ENCODE data around the gene RASGRP3. TPM values are rescaled to one million over a fixed set of nuclear protein-coding genes. Genes with fewer than 3 reads are reported as not detected.
A peak's percentile ranks its signal among the peaks of the same experiment; 100 is the strongest.

The RASGRP3 gene
- total and polyA plus RNA-seq, 2 donors (not counting 3 experiments of a cell fraction or from before 2014, with no cell fraction given), result 16.0 to 39.6 TPM

GRCh38 chr2:33555681-33556080 lies 79.2 kb downstream of the RASGRP3 start:
- peaks cover 26% of the 10 kb centered on the region for H3K4me1 ChIP-seq (ENCODE audit: control insufficient read depth, extremely low read depth, insufficient read depth, low read length)
- intact Hi-C loops (cut with micrococcal nuclease), result loop anchor here (1.0 to 2.0 kb wide), 2 partner anchors 59 to 79 kb away; partner anchors contain the start of gene RASGRP3
- FAIRE-seq (peak; percentile 12), DNase-seq (ENCODE audit: low read depth, low spot score) (no peak)
- H3K27me3 ChIP-seq (ENCODE audit: control insufficient read depth in 2 of 2, insufficient read depth in 2 of 2, low read length in 2 of 2), result no peaks in the 10 kb centered on the region
- H3K79me2 ChIP-seq (ENCODE audit: control insufficient read depth, insufficient read depth, low read length), result no peaks in the 10 kb centered on the region
- no peaks in the 10 kb centered on the region for H3K9me3 ChIP-seq (replicated peaks; ENCODE audit: control insufficient read depth, insufficient read depth, low read length)
- H3K36me3 ChIP-seq (ENCODE audit: control insufficient read depth in 2 of 2, extremely low read depth in 1 of 2, insufficient read depth in 2 of 2, low read length in 2 of 2), result no peaks in the 10 kb centered on the region
- POLR2A ChIA-PET, result interaction anchor here (0.6 to 1.2 kb wide), 4 partner anchors 18 to 79 kb away, joined by 3 to 5 read pairs (median 4); partner anchors contain the start of gene RASGRP3
- peak overlapping the region; percentile 73 for H3K27ac ChIP-seq (ENCODE audit: insufficient read depth, low read depth, low read length)
- TF ChIP-seq MYC (IDR thresholded peaks at IDR 0.05; ENCODE audit: low read depth, low read length), result no peak
- TF ChIP-seq FOS (IDR thresholded peaks at IDR 0.05; ENCODE audit: borderline replicate concordance, insufficient read depth, low read length), result no peak
- no peak for TF ChIP-seq EZH2 (IDR thresholded peaks at IDR 0.05; ENCODE audit: borderline replicate concordance, low read depth, low read length, severe bottlenecking)
- no peak for TF ChIP-seq POLR2AphosphoS5 (IDR thresholded peaks at IDR 0.05; ENCODE audit: insufficient read depth, low read depth, low read length)
- no peak for TF ChIP-seq MAX (IDR thresholded peaks at IDR 0.05; ENCODE audit: insufficient read depth, insufficient read length)
- no peak for TF ChIP-seq CTCF (IDR thresholded peaks at IDR 0.05; ENCODE audit: extremely low read depth in 1 of 2, insufficient read depth in 1 of 2, low read depth in 1 of 2, low read length in 2 of 2)
- TF ChIP-seq POLR2A (IDR thresholded peaks at IDR 0.05; ENCODE audit: low read depth, low read length), result no peak
- no peak for TF ChIP-seq GATA2 (IDR thresholded peaks at IDR 0.05; ENCODE audit: insufficient read depth, insufficient read length, low read depth, low read length)
- no peak for TF ChIP-seq JUN (IDR thresholded peaks at IDR 0.05; ENCODE audit: borderline replicate concordance, insufficient read depth, insufficient read length, low read depth)
- CTCF ChIA-PET, result interaction anchor here (0.7 to 2.2 kb wide), 14 partner anchors 8 to 120 kb away, joined by 3 to 9 read pairs (median 4); partner anchors contain the start of gene RASGRP3
- peak overlapping the region; percentile 11 for H3K9ac ChIP-seq (replicated peaks; ENCODE audit: extremely low read depth, insufficient read depth, low read length)
- H3K9me1 ChIP-seq (replicated peaks; ENCODE audit: control insufficient read depth, extremely low read depth, insufficient read depth, low read length), result no peaks in the 10 kb centered on the region
- TSS peak; percentile 85 for BruUV-seq (replicated peaks)
- H3K4me3 ChIP-seq (replicated peaks in 1 of 3; ENCODE audit: insufficient read depth in 1 of 3, low read depth in 1 of 3, low read length in 3 of 3), result no peak overlapping the region
- dilution Hi-C loops (cut with MboI; ENCODE audit: extremely low pct_ligation_motif_present, low sequenced_read_pairs), result no loop called here
- peak overlapping the region; percentile 48 for H2AFZ ChIP-seq (ENCODE audit: low read depth, low read length)
- peak overlapping the region; percentile 51 for H3K4me2 ChIP-seq (ENCODE audit: insufficient read depth, low read length)
- H4K20me1 ChIP-seq (replicated peaks; ENCODE audit: control insufficient read depth, extremely low read depth, insufficient read depth, low read length), result no peaks in the 10 kb centered on the region

Measured in endothelial cell of umbilical vein (primary cell).